ENCODE measurements around the gene ARFGAP2.

DNA sequence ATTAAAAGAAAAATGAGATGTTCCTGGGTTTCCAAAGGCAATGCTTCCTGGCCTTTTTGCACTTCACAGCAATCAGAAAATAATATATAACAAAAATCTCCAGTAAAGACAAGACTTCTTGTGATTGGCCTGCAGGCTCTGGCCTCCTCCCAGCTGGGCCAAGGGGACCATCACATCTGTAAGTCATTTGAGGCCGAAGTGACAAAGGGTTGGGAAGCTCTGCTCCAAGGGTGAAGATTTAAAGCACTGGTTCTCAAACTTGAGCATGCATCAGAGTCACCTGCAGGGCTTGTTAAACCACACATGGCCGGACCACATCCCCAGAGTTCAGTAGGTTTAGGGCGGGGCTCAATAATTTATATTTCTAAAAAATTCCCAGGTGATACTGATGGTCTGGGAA is 32.1 kb downstream of the ARFGAP2 start:
- TF ChIP-seq, protein P1, sequence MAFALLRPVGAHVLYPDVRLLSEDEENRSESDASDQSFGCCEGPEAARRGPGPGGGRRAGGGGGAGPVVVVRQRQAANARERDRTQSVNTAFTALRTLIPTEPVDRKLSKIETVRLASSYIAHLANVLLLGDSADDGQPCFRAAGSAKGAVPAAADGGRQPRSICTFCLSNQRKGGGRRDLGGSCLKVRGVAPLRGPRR (CRISPR knock-in tag; IDR thresholded peaks at IDR 0.05): no peak
- TF ChIP-seq EP300 (IDR thresholded peaks at IDR 0.05; ENCODE audit: low read length) (no peak), ZNF232 (CRISPR knock-in tag; IDR thresholded peaks at IDR 0.05) (no peak), LARP7 (IDR thresholded peaks at IDR 0.05) (no peak), MEF2D (tag; conservative IDR thresholded peaks at IDR 0.05; ENCODE audit: low read depth) (no peak), POLR2A (conservative IDR thresholded peaks at IDR 0.05) (no peak), HNRNPUL1 (IDR thresholded peaks at IDR 0.05; ENCODE audit: low read length) (no peak), EGR1 (conservative IDR thresholded peaks at IDR 0.05) (no peak), NR1H2 (CRISPR knock-in tag; IDR thresholded peaks at IDR 0.05) (no peak), GATAD2B (IDR thresholded peaks at IDR 0.05; ENCODE audit: borderline replicate concordance) (no peak)
- TF ChIP-seq, protein P2, sequence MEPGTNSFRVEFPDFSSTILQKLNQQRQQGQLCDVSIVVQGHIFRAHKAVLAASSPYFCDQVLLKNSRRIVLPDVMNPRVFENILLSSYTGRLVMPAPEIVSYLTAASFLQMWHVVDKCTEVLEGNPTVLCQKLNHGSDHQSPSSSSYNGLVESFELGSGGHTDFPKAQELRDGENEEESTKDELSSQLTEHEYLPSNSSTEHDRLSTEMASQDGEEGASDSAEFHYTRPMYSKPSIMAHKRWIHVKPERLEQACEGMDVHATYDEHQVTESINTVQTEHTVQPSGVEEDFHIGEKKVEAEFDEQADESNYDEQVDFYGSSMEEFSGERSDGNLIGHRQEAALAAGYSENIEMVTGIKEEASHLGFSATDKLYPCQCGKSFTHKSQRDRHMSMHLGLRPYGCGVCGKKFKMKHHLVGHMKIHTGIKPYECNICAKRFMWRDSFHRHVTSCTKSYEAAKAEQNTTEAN (CRISPR knock-in tag; IDR thresholded peaks at IDR 0.05): no peak
- TF ChIP-seq, protein P3, sequence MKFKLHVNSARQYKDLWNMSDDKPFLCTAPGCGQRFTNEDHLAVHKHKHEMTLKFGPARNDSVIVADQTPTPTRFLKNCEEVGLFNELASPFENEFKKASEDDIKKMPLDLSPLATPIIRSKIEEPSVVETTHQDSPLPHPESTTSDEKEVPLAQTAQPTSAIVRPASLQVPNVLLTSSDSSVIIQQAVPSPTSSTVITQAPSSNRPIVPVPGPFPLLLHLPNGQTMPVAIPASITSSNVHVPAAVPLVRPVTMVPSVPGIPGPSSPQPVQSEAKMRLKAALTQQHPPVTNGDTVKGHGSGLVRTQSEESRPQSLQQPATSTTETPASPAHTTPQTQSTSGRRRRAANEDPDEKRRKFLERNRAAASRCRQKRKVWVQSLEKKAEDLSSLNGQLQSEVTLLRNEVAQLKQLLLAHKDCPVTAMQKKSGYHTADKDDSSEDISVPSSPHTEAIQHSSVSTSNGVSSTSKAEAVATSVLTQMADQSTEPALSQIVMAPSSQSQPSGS (CRISPR knock-in tag; IDR thresholded peaks at IDR 0.05): no peak
